GM10248 (cell line): ENCODE results near the gene NIN.

Source experiments
- CTCF ChIA-PET: fragments of 300-600 bp; sonication (Branson Sonifier 250); formaldehyde crosslinking; extraction: SDS; loops from one replicate; lab custom pipeline; 2021; ENCODE audit warnings: antibody characterized with exemption; lab: Yijun Ruan, JAX
- POLR2A ChIA-PET: fragments of 350-650 bp; sonication (Branson Sonifier 250); formaldehyde crosslinking; extraction: SDS; loops from one replicate; lab custom pipeline; 2020; ENCODE audit warnings: antibody characterized with exemption; lab: Yijun Ruan, JAX
- DNase-seq: peaks from one replicate; pipeline ENCODE4 v3.0.0; 2012; ENCODE audit errors: extremely low spot score
- TF ChIP-seq, protein P1 (sequence below): IDR thresholded peaks from 2 replicates; pipeline ENCODE4 v1.5.1; 2012; ENCODE audit warnings: mild to moderate bottlenecking, low read depth; ENCODE audit errors: extremely low read depth, missing control alignments, control extremely low read depth

NIN gene

DNA sequence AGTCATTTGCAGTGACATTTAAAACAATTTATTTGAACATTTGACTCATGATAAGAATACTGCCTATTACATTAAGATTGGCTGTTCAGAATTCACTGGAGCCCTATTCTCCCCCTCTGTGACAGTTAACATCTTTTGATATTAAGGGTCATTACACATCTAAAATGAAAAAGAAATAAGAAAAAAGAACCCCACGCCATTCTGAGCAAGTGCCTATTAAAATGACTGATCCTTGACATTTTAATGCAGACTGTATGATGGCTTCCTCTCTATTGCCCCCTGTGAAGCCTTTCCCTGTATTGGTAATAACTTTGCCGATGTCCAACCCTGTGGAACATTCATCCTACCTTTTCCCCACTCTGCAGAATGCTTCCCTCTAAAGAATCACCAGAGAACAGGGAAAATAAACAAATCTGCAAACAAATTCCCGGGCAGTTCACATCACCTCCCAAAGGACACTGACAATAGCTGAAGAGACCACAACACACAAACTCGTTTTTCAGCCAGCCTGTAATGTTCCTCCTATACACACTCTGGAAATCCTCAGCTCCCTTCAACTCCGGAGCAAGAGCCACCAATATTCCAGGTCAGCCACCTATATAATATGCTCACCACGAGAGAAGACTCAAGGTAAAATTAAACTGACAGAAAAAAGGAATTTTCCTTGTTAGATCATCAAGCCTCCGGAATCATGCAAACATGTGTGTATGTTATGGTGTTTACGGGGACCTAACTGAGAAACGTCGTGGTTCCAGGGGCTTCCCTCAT lies 2.1 kb downstream of the NIN start:
- ChIA-PET CTCF (interaction anchor here (0.8 to 5.9 kb wide), 11 partner anchors 10 to 115 kb away, joined by 3 to 41 read pairs (median 3); no protein-coding TSS in a partner anchor), POLR2A (interaction anchor here (0.9 kb wide), 1 partner anchor 33 kb away, joined by 3 read pairs; no protein-coding TSS in a partner anchor)
- TF ChIP-seq, protein P1, sequence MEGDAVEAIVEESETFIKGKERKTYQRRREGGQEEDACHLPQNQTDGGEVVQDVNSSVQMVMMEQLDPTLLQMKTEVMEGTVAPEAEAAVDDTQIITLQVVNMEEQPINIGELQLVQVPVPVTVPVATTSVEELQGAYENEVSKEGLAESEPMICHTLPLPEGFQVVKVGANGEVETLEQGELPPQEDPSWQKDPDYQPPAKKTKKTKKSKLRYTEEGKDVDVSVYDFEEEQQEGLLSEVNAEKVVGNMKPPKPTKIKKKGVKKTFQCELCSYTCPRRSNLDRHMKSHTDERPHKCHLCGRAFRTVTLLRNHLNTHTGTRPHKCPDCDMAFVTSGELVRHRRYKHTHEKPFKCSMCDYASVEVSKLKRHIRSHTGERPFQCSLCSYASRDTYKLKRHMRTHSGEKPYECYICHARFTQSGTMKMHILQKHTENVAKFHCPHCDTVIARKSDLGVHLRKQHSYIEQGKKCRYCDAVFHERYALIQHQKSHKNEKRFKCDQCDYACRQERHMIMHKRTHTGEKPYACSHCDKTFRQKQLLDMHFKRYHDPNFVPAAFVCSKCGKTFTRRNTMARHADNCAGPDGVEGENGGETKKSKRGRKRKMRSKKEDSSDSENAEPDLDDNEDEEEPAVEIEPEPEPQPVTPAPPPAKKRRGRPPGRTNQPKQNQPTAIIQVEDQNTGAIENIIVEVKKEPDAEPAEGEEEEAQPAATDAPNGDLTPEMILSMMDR, result no peak
- DNase-seq, result no peak

DNA sequence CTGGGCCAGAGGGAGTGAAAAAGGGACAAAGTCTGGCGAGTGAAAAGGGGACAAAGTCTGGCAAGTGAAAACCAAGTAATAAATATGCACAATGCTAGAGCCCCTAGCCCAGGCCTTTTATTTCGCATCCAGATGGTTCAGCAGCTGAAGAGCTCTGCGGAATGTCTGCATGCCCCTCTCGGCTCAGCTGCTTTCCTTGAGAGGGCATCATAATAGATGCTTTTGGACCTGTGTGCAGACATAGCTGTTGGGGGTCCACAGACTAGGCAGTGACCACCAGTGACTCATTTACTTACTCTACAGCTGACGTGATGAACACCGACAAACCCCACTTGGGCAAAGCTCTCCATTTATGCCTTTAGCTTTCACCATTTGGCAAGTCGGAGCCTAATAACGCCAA lies 4.3 kb downstream of the NIN start:
- TF ChIP-seq, protein P1, result no peak
- ChIA-PET POLR2A (no interaction called here), CTCF (interaction anchor here (0.7 to 5.9 kb wide), 6 partner anchors 11 to 49 kb away, joined by 3 to 41 read pairs (median 4); no protein-coding TSS in a partner anchor)
- DNase-seq, result no peak

DNA sequence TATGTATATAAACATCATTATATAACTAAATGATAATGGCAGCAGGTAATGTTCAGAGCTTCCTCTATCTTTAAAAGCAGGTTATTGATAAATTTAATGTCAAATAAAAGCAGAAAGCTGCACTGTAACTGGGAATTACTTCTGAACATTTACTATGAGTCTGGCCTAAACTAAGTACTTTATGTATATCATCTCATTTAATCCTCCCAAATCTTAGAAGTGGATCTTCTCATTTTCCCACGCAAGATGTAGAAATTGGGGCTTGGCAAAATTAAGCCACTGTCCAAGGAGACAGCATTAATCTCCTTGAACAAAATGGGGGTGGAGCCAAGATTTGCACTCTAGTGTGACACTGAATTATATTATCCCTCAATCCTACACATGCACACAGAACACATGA lies 5.7 kb downstream of the NIN start:
- POLR2A ChIA-PET, result no interaction called here
- TF ChIP-seq, protein P1, result no peak
- no peak for DNase-seq
- CTCF ChIA-PET, result no interaction called here

DNA sequence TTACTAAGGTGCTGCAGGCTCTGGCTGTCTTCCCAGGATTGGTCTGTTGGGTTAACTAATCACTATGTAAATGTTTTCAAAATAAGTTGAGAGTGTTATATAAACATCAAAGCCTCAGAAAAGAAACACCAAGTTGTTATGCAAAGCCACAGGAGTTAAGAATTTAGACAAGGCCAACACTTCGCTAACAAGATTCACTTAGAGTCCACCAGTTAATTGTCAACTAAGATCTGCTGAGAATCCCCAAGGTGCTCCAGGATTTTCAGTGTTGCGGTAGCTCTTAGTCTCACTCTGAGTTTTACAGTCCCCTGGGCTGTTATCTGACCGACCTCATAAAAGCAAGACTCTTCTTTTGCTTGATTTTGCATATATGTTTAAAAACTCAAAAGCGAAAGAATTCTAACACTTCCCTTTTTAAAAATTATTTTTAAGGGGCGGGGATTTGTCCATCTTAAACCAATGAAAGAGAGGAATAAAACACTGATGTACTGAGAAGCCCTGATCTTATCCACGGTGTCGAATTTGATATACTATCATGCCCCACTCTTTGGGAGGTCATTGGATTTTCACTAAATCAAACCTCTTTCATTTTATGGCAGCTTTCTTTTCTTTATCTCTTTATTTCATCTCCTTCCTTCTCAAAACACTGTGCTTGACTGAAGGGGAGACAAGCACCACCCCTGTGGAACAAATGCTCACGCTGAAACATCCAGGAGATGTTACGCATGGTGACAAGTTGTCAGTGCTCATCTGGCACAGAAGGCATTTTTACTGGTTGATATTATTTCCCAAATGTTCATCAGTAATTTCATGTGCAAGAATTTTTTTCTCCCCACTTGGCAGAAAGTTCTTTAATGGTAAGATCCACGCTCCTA lies 7.0 kb downstream of the NIN start:
- DNase-seq, result peak; percentile 29
- POLR2A ChIA-PET, result interaction anchor here (0.6 to 1.0 kb wide), 2 partner anchors 12 to 31 kb away, joined by 3 to 4 read pairs; no protein-coding TSS in a partner anchor
- TF ChIP-seq, protein P1, result no peak
- CTCF ChIA-PET, result interaction anchor here (0.7 to 2.5 kb wide), 9 partner anchors 10 to 503 kb away, joined by 3 to 12 read pairs (median 4); no protein-coding TSS in a partner anchor

DNA sequence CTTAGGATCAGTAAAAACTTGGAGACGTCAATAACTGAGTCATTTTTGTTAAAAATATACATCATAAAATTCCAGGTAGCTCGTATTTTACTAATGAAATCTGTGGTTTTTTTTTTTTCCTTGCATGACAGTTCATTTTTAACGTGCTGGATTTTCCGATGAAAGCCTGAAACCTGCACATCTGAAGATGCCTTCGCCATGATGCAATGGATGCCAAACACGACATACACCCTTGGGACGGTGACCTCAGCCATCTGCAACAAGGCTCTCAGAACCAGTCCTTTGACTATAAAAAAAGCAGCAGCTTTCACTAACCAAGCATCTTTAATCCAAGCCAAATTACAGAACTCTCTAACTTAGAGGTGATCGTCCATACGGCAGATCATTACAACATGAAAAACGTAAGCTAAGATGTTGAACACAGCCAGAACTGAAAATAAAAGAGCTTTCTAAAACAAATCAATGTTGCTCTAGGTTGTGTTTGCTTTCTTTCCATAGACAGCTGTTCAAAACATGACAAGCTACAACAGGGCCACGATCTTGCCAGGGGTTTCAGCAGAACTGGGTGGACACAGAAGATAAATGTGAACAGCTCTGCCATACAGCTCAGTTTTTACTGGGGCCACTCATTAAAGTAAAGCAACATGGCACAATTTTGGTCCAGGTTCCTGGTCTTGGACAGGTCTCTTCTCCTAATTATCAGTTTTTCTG lies 7.8 kb downstream of the NIN start:
- no peak for DNase-seq
- ChIA-PET POLR2A (interaction anchor here (0.6 to 1.0 kb wide), 2 partner anchors 11 to 30 kb away, joined by 3 to 4 read pairs; no protein-coding TSS in a partner anchor), CTCF (interaction anchor here (0.7 to 2.5 kb wide), 12 partner anchors 8 to 502 kb away, joined by 3 to 12 read pairs (median 5); partner anchors contain the start of gene NIN)

More for the DNA sequence above, 7.8 kb downstream of the NIN start:
- TF ChIP-seq, protein P1, result no peak
